ENCODE measurements around the gene CASS4.

CASS4 gene

GRCh38 chr20:56433221-56433879, 21.3 kb downstream of the CASS4 start:
- TF ChIP-seq CTCF (IDR thresholded peaks at IDR 0.05) = no peak
- H3K27ac ChIP-seq = no peak overlapping the region
- no peak overlapping the region for H3K4me3 ChIP-seq
- no peak for DNase-seq (ENCODE audit: low spot score)

GRCh38 chr20:56433880-56434255, 21.8 kb downstream of the CASS4 start:
- Histone ChIP-seq H3K27ac (no peak overlapping the region), H3K4me3 (no peak overlapping the region)
- no peak for DNase-seq (ENCODE audit: low spot score)
- TF ChIP-seq CTCF (IDR thresholded peaks at IDR 0.05) = no peak

- Histone ChIP-seq H3K27ac (no peak overlapping the region), H3K4me3 (no peak overlapping the region)
- no peak for TF ChIP-seq CTCF (IDR thresholded peaks at IDR 0.05)
- no peak for DNase-seq (ENCODE audit: low spot score)
Observed at GRCh38 chr20:56437196-56437960, 25.3 kb downstream of the CASS4 start.

GRCh38 chr20:56438284-56438683, 26.2 kb downstream of the CASS4 start:
- no peak for TF ChIP-seq CTCF (IDR thresholded peaks at IDR 0.05)
- Histone ChIP-seq H3K4me3 (no peak overlapping the region), H3K27ac (no peak overlapping the region)
- DNase-seq (ENCODE audit: low spot score) = no peak

GRCh38 chr20:56439771-56440291, 27.8 kb downstream of the CASS4 start:
- Histone ChIP-seq H3K27ac (no peak overlapping the region), H3K4me3 (no peak overlapping the region)
- no peak for TF ChIP-seq CTCF (IDR thresholded peaks at IDR 0.05)
- DNase-seq (ENCODE audit: low spot score) = no peak

- no peak overlapping the region for H3K27ac ChIP-seq
- DNase-seq (ENCODE audit: low spot score) = no peak
Observed at GRCh38 chr20:56440346-56441007, 28.4 kb downstream of the CASS4 start.

More at GRCh38 chr20:56440346-56441007, 28.4 kb downstream of the CASS4 start:
- TF ChIP-seq CTCF (IDR thresholded peaks at IDR 0.05) = no peak
- H3K4me3 ChIP-seq = no peak overlapping the region
